GM12864 (cell line): ENCODE data around the gene FASN.

Source experiments
- DNase-seq: peaks from one replicate; pipeline ENCODE4 v3.0.0-alpha.2; 2011; ENCODE audit warnings: low read depth
- H3K4me3 ChIP-seq: 2 replicates; pipeline ENCODE4 v1.5.1; 2011; ENCODE audit warnings: mild to moderate bottlenecking, low read depth, low read length, control low read depth
- CTCF ChIP-seq: IDR thresholded peaks from 2 replicates; pipeline ENCODE4 v1.5.1; 2011; ENCODE audit warnings: low read depth, mild to moderate bottlenecking, moderate library complexity, low read length, control low read depth, inconsistent platforms; ENCODE audit errors: missing control alignments

FASN gene

GRCh38 chr17:82090549-82091263, 7.3 kb downstream of the FASN start:
- TF ChIP-seq CTCF: no peak
- no peak for DNase-seq
- H3K4me3 ChIP-seq: no peak overlapping the region

GRCh38 chr17:82089723-82090548, 8.1 kb downstream of the FASN start:
- no peak overlapping the region for H3K4me3 ChIP-seq
- no peak for DNase-seq
- no peak for TF ChIP-seq CTCF

- TF ChIP-seq CTCF: no peak
- DNase-seq: no peak
- no peak overlapping the region for H3K4me3 ChIP-seq
These were observed 9.0 kb downstream of the FASN start for GRCh38 chr17:82088838-82089722.

GRCh38 chr17:82087961-82088837, 9.8 kb downstream of the FASN start:
- no peak for DNase-seq
- H3K4me3 ChIP-seq: no peak overlapping the region
- no peak for TF ChIP-seq CTCF

GRCh38 chr17:82086941-82087906, 10.8 kb downstream of the FASN start:
- no peak overlapping the region for H3K4me3 ChIP-seq
- DNase-seq: no peak
- TF ChIP-seq CTCF: no peak
